ENCODE measurements around the gene MGLL. TPM values are rescaled to one million over a fixed set of nuclear protein-coding genes. Genes with fewer than 3 reads are reported as not detected.

The MGLL gene
- total and polyA plus RNA-seq, 4 experiments from 2014 or later: 0.77 to 4.8 (median 2.3) TPM

- H3K27ac Mint-ChIP-seq: no peak overlapping the region
Observed at GRCh38 chr3:127801731-127802313, 20.5 kb downstream of the MGLL start.

DNA sequence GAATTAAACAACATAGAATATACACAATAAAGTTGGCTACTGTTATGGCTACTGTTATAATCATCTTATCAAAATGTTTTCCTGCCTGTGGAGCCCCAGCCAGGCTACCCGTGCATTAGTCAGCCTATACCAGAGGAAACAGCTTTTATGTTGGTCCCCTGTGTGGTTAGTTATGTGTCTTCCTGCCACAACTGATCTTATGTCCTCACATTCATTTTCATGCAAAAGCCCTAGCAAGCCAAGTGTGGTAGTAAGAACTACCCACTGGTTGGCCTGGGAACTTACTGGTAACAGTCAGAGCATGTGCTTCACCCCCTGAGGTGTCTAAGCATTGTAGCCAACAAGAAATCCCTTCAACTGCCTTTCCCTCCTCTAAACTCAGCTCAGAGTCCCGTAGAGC, 21.8 kb downstream of the MGLL start:
- POLR2A ChIA-PET (ENCODE audit: partially characterized antibody): no interaction called here
- no peak overlapping the region for H3K4me3 ChIP-seq (ENCODE audit: low read length in 2 of 2)
- no peaks in the 10 kb centered on the region for H3K9me3 Mint-ChIP-seq

More at GRCh38 chr3:127801731-127802313, 20.5 kb downstream of the MGLL start:
- Mint-ChIP-seq H3K9me3 (no peaks in the 10 kb centered on the region), H3K36me3 (no peaks in the 10 kb centered on the region), H3K4me3 (no peak overlapping the region), H3K4me1 (peaks cover 4 to 10% (median 6%) of the 10 kb centered on the region in 4 donors), H3K27me3 (peaks cover 0 to 2% of the 10 kb centered on the region in 2 donors)
- intact Hi-C loops (cut with micrococcal nuclease): no loop called here
- Histone ChIP-seq H3K27me3 (ENCODE audit: insufficient read depth, low read length) (no peaks in the 10 kb centered on the region), H3K27ac (ENCODE audit: low read depth, low read length) (no peak overlapping the region), H3K36me3 (ENCODE audit: insufficient read depth, low read length) (no peaks in the 10 kb centered on the region), H3K4me3 (ENCODE audit: low read length in 2 of 2) (no peak overlapping the region), H3K9me3 (ENCODE audit: control insufficient read depth in 1 of 2, low read length in 2 of 2) (no peaks in the 10 kb centered on the region), H3K4me1 (ENCODE audit: insufficient read depth, low read length) (no peaks in the 10 kb centered on the region)
- DNase-seq: no peak
- POLR2A ChIA-PET (ENCODE audit: partially characterized antibody): no interaction called here
- CTCF ChIA-PET (ENCODE audit: partially characterized antibody): no interaction called here

DNA sequence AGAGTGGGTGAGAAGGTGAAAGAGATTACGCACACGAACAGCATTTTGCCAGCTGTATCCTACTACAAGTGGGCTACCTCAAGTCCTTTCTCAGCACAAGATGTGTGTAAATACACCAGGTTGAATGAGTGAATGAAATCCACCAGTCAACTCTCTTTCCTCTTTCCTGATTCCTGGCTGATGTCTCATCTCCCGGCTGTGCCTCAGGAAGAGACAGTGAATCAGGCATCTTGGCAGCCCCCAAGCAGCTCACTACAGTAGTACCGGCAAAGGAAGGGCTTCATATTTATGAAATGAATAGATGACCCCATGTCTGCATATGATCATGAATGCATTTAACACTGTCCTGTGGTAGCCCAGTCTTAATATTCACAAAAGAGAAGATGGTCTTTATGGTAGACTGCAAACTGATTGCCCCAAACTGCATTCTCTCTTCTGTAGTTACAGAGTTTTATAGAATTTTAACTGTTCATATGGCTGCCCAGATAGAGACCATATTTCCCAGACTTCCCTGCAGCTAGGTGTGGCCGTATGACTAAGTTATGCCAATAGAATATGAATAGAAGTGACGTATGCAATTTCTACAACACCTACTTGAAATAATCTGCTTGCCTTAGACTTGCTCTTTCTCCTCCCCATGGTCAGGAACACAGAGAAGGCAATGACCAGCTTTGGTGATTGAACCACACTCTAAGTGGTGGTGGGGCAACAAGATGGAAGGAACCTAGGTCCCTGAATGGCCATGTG, 22.7 kb downstream of the MGLL start:
- ChIA-PET POLR2A (ENCODE audit: partially characterized antibody) (no interaction called here), CTCF (ENCODE audit: partially characterized antibody) (no interaction called here)
- no peaks in the 10 kb centered on the region for H3K9me3 ChIP-seq (ENCODE audit: control insufficient read depth in 1 of 2, low read length in 2 of 2)
- Mint-ChIP-seq H3K27me3 (peaks cover 1 to 4% of the 10 kb centered on the region in 2 donors), H3K27ac (no peak overlapping the region), H3K4me3 (no peak overlapping the region), H3K4me1 (peaks cover 4 to 10% (median 4%) of the 10 kb centered on the region in 4 donors), H3K9me3 (peaks cover 0 to 2% (median 0%) of the 10 kb centered on the region in 8 donors), H3K36me3 (no peaks in the 10 kb centered on the region)
- H3K36me3 ChIP-seq (ENCODE audit: insufficient read depth, low read length): no peaks in the 10 kb centered on the region
- no peaks in the 10 kb centered on the region for H3K4me1 ChIP-seq (ENCODE audit: insufficient read depth, low read length)
- intact Hi-C loops (cut with micrococcal nuclease): no loop called here
- H3K27ac ChIP-seq (ENCODE audit: low read depth, low read length): no peak overlapping the region
- H3K27me3 ChIP-seq (ENCODE audit: insufficient read depth, low read length): no peaks in the 10 kb centered on the region
- DNase-seq: no peak
- no peak overlapping the region for H3K4me3 ChIP-seq (ENCODE audit: low read length in 2 of 2)

More for the DNA sequence above, 21.8 kb downstream of the MGLL start:
- peak in 1 of 5 donors; percentile 11 for DNase-seq
- no peaks in the 10 kb centered on the region for H3K36me3 Mint-ChIP-seq
- Histone ChIP-seq H3K4me1 (ENCODE audit: insufficient read depth, low read length) (no peaks in the 10 kb centered on the region), H3K9me3 (ENCODE audit: control insufficient read depth in 1 of 2, low read length in 2 of 2) (no peaks in the 10 kb centered on the region), H3K36me3 (ENCODE audit: insufficient read depth, low read length) (no peaks in the 10 kb centered on the region), H3K27me3 (ENCODE audit: insufficient read depth, low read length) (no peaks in the 10 kb centered on the region), H3K27ac (ENCODE audit: low read depth, low read length) (no peak overlapping the region)
- peaks cover 0 to 4% of the 10 kb centered on the region in 2 donors for H3K27me3 Mint-ChIP-seq
- peaks cover 4 to 10% (median 4%) of the 10 kb centered on the region in 4 donors for H3K4me1 Mint-ChIP-seq
- intact Hi-C loops (cut with micrococcal nuclease): no loop called here
- H3K27ac Mint-ChIP-seq: peak overlapping the region in 3 of 7 donors; percentile 26 to 76 (median 61)
- CTCF ChIA-PET (ENCODE audit: partially characterized antibody): no interaction called here
- peak overlapping the region in 1 of 8 donors; percentile 34 for H3K4me3 Mint-ChIP-seq

GRCh38 chr3:127798716-127799115, 23.6 kb downstream of the MGLL start:
- Histone ChIP-seq H3K27me3 (ENCODE audit: insufficient read depth, low read length) (no peaks in the 10 kb centered on the region), H3K4me3 (ENCODE audit: low read length in 2 of 2) (no peak overlapping the region), H3K4me1 (ENCODE audit: insufficient read depth, low read length) (no peaks in the 10 kb centered on the region), H3K9me3 (ENCODE audit: control insufficient read depth in 1 of 2, low read length in 2 of 2) (no peaks in the 10 kb centered on the region), H3K27ac (ENCODE audit: low read depth, low read length) (no peak overlapping the region), H3K36me3 (ENCODE audit: insufficient read depth, low read length) (no peaks in the 10 kb centered on the region)
- intact Hi-C loops (cut with micrococcal nuclease): no loop called here
- H3K9me3 Mint-ChIP-seq: peaks cover 0 to 4% (median 0%) of the 10 kb centered on the region in 8 donors
- H3K4me1 Mint-ChIP-seq: peaks cover 4 to 10% (median 4%) of the 10 kb centered on the region in 4 donors
- CTCF ChIA-PET (ENCODE audit: partially characterized antibody): no interaction called here
- no peak for DNase-seq
- H3K36me3 Mint-ChIP-seq: no peaks in the 10 kb centered on the region
- no peak overlapping the region for H3K27ac Mint-ChIP-seq
- POLR2A ChIA-PET (ENCODE audit: partially characterized antibody): no interaction called here
- H3K27me3 Mint-ChIP-seq: peaks cover 4 to 5% of the 10 kb centered on the region in 2 donors
- no peak overlapping the region for H3K4me3 Mint-ChIP-seq

DNA sequence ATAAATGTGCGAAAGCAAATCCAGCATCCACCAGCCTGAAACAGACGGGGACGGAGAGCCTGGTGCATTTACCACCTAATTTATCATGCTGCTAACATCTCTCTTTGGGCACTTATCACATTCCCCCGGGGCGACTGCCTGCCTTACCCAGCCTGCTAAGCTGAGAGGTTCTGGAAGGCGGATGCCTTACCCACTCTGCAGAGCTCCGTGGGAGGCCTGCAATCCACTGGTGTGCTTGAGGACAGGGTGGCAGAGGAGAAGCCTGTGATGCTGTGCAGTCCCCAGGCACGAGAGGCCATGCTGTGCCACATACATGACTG, 25.5 kb downstream of the MGLL start:
- Mint-ChIP-seq H3K4me3 (no peak overlapping the region), H3K27me3 (peaks cover 6 to 9% of the 10 kb centered on the region in 2 donors), H3K4me1 (peaks cover 4 to 10% (median 4%) of the 10 kb centered on the region in 4 donors), H3K27ac (no peak overlapping the region), H3K36me3 (no peaks in the 10 kb centered on the region), H3K9me3 (peaks cover 0 to 4% (median 0%) of the 10 kb centered on the region in 8 donors)
- Histone ChIP-seq H3K36me3 (ENCODE audit: insufficient read depth, low read length) (no peaks in the 10 kb centered on the region), H3K4me1 (ENCODE audit: insufficient read depth, low read length) (no peaks in the 10 kb centered on the region), H3K4me3 (ENCODE audit: low read length in 2 of 2) (no peak overlapping the region), H3K27ac (ENCODE audit: low read depth, low read length) (no peak overlapping the region), H3K9me3 (ENCODE audit: control insufficient read depth in 1 of 2, low read length in 2 of 2) (no peaks in the 10 kb centered on the region), H3K27me3 (ENCODE audit: insufficient read depth, low read length) (no peaks in the 10 kb centered on the region)
- POLR2A ChIA-PET (ENCODE audit: partially characterized antibody): no interaction called here
- intact Hi-C loops (cut with micrococcal nuclease): no loop called here
- DNase-seq: no peak
- CTCF ChIA-PET (ENCODE audit: partially characterized antibody): no interaction called here

DNA sequence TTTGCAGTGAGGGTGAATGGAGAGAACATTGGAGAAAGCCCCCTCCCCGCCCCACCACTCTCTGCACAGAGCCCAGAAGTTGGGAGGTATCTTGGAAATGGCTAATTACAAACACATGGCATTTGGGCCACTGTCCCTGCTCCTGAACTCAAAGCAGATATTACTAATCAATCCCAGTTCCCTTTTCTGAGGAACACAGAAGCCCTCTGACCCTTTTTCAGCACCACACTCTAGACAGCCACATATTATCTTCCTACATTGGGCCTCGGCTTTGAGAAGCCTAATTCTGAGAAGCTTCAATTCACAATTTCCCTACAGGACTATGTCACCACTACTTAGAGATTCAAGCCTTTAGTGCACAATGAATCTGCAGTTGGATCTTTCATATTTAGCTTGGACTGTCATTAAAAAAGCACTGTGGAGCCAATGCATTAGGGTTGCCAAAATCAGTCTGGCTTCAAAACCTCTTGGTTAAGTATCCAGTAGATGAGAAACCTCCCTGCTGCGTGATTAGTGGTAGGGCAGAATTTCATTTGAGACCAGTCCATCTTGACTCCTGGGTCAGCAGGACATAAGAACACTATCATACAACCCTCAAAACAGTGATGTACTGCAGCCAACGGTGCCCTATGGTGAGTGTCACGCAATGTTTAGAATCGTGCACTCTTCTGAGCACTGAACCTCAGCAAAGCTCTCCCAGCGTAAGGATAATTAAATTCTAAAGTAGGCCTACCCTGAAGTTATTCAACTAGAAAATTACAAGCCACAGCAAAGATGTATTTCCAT, 26.1 kb downstream of the MGLL start:
- ChIA-PET CTCF (ENCODE audit: partially characterized antibody) (no interaction called here), POLR2A (ENCODE audit: partially characterized antibody) (no interaction called here)
- Histone ChIP-seq H3K9me3 (ENCODE audit: control insufficient read depth in 1 of 2, low read length in 2 of 2) (no peaks in the 10 kb centered on the region), H3K27me3 (ENCODE audit: insufficient read depth, low read length) (no peaks in the 10 kb centered on the region), H3K4me1 (ENCODE audit: insufficient read depth, low read length) (no peaks in the 10 kb centered on the region), H3K27ac (ENCODE audit: low read depth, low read length) (no peak overlapping the region), H3K4me3 (ENCODE audit: low read length in 2 of 2) (no peak overlapping the region), H3K36me3 (ENCODE audit: insufficient read depth, low read length) (no peaks in the 10 kb centered on the region)
- no peak for DNase-seq
- Mint-ChIP-seq H3K4me1 (peaks cover 4 to 10% (median 4%) of the 10 kb centered on the region in 4 donors), H3K27ac (no peak overlapping the region), H3K27me3 (peaks cover 6 to 14% of the 10 kb centered on the region in 2 donors), H3K36me3 (no peaks in the 10 kb centered on the region), H3K4me3 (no peak overlapping the region), H3K9me3 (peaks cover 0 to 4% (median 0%) of the 10 kb centered on the region in 8 donors)
- intact Hi-C loops (cut with micrococcal nuclease): no loop called here

GRCh38 chr3:127794972-127795371, 27.3 kb downstream of the MGLL start:
- intact Hi-C loops (cut with micrococcal nuclease): no loop called here
- Mint-ChIP-seq H3K27ac (no peak overlapping the region), H3K27me3 (peaks cover 15 to 16% of the 10 kb centered on the region in 2 donors), H3K4me3 (no peak overlapping the region), H3K4me1 (peaks cover 0 to 2% (median under 1%) of the 10 kb centered on the region in 4 donors), H3K9me3 (peaks cover 0 to 4% (median 0%) of the 10 kb centered on the region in 8 donors), H3K36me3 (no peaks in the 10 kb centered on the region)
- H3K4me1 ChIP-seq (ENCODE audit: insufficient read depth, low read length): no peaks in the 10 kb centered on the region
- H3K36me3 ChIP-seq (ENCODE audit: insufficient read depth, low read length): no peaks in the 10 kb centered on the region
- no peak overlapping the region for H3K4me3 ChIP-seq (ENCODE audit: low read length in 2 of 2)
- CTCF ChIA-PET (ENCODE audit: partially characterized antibody): no interaction called here
- POLR2A ChIA-PET (ENCODE audit: partially characterized antibody): no interaction called here
- H3K27ac ChIP-seq (ENCODE audit: low read depth, low read length): no peak overlapping the region
- DNase-seq: no peak
- no peaks in the 10 kb centered on the region for H3K9me3 ChIP-seq (ENCODE audit: control insufficient read depth in 1 of 2, low read length in 2 of 2)
- H3K27me3 ChIP-seq (ENCODE audit: insufficient read depth, low read length): no peaks in the 10 kb centered on the region
